ENCODE results near the gene VSX1.

DNA sequence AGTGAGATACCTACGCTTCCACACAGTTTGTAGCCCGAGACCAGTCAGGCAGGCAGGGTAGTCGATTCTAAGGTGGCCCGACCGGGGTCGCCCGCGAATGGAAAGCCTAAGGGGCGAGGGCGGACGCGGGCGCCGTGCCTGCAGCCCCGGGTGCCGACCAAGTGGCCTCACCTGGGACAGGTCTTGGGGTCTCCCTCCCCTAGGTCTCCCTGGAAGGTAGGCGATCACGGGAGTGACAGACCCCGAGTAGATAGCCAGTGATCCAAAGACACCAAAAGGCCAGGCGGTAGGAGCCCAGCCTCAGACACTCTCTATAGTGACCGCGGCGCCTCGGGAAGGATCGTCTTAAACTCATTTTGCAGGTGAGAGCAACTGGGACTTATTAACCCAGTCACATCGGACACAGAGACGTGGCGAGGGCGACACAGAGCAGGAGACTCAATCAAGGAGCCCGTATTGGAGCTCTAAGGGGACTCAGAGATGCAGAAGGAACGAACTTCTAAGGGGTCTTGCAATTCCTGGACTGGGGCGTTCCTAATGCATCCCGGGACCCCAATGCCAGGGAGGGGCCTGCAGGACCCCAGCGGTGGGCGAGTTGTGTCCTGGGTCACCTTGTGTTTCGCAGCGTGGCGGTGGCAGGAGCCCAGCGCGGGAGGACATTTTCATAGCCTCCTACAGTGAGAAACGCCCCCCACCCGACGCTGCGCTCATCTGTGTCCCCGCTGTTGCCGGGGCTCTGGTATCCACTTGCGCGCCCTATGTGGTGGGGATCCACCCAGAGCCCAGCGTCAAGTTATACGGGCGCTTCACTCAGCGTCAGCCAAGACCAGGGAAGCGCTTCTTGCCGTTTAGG, 2.1 kb upstream of the VSX1 start:
- TF ChIP-seq POLR2A (IDR thresholded peaks at IDR 0.05; ENCODE audit: low read depth, low read length) (no peak), POLR2AphosphoS5 (IDR thresholded peaks at IDR 0.05; ENCODE audit: low read depth, low read length) (no peak)

Data from GM12892 (cell line).